ENCODE measurements around the gene RARA.
"Not testable (repeated sequence)": the region's sequence is repeated elsewhere in the genome, so short reads cannot be mapped to it uniquely, and the experiment has no call there.

Gene RARA

DNA sequence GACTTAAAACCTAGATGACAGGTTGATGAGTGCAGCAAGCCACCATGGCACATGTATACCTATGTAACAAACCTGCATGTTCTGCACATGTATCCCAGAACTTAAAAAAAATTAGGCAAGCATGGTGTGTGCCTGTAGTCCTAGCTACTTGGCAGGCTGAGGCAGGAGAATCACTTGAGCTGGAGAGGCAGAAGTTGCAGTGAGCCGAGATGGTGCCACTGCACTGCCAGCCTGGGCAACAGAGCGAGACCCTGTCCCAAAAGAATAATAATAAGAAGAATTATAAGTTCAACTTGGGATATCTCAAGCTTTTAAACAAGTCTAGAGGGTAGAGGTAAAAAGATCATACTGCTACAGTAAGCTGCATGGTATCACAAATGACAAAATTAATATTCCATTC lies 11.5 kb upstream of the RARA start:
- no peak for DNase-seq (ENCODE audit: low read depth in 2 of 2, low spot score in 1 of 2)

DNA sequence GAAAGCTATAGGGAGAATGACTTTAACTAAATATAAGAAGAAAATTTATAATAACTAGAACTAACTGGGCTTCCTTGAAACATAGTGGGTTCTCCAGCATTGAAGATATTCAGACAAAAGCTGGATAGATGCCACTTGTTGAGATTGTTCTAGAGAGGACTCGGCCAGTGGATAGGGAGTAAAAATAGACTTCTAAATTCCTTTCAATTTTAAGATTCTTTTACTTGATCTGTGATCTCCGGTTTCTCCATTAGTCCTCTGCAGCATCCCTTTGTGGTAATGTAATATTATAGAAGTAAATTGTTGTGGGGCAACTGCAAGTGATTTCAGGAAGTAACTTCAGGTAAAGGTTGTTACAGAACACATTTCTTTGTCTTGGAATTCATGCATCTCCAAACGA lies 10.3 kb upstream of the RARA start:
- DNase-seq (ENCODE audit: low read depth in 2 of 2, low spot score in 1 of 2) = no peak

DNA sequence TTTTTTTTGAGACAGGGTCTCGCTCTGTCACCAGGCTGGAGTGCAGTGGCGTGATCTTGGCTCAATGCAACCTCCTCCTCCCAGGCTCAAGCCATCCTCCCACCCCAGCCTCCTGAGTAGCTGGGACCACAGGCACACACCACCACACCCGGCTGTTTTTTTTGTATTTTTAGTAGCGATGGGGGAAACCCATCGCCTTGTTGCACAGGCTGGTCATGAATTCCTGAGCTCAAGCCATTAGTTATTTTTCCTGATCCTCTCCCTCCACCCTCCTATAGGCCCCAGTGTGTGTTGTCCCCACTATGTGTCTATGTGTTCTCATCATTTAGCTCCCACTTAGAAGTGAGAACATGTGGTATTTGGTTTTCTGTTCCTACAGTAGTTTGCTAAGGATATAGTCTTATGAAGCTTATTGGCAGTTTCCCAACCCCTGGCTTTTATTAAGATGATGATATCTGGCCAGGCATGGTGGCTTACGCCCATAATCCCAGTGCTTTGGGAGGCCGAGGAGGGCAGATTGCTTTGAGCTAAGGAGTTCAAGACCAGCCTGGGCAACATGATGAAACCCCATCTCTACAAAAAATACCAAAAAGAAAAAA lies 9.7 kb upstream of the RARA start:
- DNase-seq (ENCODE audit: low read depth in 2 of 2, low spot score in 1 of 2) = not testable (repeated sequence)

DNA sequence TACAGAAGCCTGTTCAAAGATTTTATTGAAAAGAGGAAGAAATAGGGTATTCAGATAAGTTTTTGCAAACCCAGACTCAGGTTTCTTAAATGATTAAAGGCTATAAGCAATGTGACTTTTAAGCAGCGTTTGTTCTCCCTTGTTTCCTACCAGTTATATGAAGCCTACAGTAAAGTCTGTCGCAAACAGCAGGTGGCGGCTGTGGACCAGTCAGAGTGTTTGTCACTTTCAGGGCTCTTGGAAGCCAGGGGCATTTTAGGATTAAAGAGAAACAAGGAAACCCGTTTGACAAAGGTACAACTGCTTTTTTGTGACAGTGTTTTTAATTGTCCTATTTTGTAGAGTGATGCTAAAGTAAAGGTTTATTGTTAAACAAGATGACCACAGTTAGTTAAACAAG lies 7.7 kb upstream of the RARA start:
- no peak for DNase-seq (ENCODE audit: low read depth in 2 of 2, low spot score in 1 of 2)

DNA sequence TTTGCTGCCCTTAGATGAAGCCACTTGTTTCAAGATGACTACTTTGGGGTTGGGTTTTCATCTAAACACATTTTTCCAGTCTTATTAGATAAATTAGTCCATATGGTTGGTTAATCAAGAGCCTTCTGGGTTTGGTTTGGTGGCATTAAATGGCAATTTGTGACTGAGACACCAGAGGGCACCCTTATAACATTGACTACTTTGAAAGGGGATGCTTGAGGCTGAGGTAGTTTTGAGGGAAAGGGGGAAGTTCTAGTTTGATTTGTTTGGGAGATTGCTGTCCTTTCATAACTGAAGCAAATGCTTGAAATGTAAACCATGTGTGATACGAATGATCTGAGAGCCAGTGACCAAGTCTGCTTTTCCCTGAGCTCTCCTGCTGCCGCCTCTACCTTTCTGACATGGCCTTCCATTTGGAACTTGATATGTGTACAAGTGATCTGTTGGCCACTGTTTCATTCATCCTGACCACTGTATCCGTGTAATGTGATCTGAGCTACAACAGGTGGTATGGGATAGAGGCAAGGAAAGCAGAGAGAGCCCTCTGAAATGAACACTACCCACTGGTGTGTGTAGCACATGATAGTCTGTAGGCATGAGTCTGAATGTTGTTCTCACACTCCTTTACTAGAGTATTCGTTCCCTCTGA lies 5.8 kb upstream of the RARA start:
- DNase-seq (ENCODE audit: low read depth in 2 of 2, low spot score in 1 of 2) = no peak

DNA sequence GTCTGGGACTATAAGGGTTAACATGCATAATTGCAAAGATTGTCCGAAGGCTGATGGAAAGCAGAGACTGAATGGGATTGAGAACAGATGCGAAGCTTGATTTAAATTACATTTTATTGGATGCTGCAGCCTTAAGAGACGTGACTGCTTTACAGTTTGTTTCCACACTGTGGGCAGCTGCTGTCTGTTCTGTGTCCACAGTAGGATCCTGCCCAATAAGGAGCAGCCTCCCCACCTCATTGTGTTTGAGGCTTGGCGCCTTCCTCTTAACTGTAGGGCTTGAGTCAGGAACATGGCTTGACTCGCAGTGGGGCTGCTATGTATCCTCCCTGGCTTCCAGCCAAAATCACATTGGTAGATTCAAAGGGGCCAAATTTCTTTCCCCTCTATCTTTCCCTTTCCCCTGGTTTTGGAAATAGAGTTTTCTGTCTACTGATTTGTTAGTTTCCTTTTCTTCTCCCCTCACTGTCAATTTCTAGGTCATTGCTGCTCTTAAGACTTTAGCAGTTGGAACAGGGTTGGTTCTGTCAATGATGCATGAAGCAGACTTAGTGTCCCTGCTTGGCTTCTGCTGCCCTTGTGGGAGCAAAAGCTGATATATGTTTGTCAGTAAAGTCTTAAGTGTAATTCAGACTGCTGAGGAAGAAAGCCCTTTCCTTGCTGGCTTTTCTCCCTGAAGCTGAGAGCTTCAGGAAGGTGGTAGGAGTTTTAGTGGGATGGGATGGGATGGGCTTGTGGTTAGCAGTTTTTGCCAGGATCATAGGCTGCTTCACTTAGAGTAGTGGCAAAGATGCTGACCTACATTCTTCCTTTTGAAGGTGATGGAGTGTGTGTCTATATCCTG lies 5.0 kb upstream of the RARA start:
- DNase-seq (ENCODE audit: low read depth in 2 of 2, low spot score in 1 of 2) = no peak

DNA sequence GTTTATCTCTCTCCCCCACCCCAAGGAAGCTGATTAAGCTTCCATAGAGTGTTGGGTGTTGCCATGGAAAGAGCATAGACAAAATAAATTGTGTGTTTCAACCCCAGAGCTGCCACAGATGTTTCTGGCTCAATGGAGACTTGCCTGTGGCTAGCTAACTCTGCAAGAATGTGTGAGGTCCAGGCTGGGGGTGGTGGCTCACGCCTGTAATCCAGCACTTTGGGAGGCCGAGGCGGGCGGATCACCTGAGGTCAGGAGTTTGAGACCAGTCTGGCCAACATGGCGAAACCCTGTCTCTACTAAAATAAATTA lies 4.5 kb upstream of the RARA start:
- not testable (repeated sequence) for DNase-seq (ENCODE audit: low read depth in 2 of 2, low spot score in 1 of 2)

DNA sequence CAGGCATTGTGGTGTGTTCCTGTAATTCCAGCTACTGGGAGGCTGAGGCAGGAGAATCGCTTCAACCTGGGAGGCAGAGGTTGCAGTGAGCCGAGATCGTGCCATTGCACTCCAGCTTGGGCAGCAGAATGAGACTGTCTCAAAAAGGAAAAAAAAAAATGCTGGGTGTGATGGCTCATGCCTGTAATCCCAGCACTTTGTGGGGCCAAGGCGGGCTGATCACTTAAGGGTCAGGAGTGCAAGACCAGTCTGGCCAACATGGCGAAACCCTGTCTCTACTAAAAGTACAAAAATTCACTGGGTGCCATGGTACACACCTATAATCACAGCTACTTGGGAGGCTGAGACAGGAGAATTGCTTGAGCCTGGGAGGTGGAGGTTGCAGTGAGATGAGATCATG lies 4.1 kb upstream of the RARA start:
- DNase-seq (ENCODE audit: low read depth in 2 of 2, low spot score in 1 of 2) = not testable (repeated sequence)

DNA sequence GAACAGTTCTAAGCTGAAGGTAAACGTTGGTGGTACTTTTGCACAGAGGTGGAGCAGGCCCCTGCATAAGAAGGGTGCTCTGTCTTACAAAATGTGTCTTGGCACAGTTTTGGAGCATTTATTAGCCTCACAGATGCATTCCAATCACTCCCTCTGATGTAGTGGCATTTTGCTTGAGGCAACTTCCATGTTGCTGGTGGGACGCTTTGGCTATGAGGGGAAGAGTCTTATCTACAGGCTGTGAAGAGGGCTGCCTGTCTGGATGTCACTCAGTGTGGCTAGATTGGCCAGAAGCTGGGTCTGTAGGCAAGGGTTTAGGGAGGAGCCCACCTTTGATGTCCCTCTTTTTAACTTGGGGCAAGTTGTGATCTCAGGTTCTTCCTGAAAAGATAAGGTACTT lies 2.6 kb upstream of the RARA start:
- no peak for DNase-seq (ENCODE audit: low read depth in 2 of 2, low spot score in 1 of 2)

DNA sequence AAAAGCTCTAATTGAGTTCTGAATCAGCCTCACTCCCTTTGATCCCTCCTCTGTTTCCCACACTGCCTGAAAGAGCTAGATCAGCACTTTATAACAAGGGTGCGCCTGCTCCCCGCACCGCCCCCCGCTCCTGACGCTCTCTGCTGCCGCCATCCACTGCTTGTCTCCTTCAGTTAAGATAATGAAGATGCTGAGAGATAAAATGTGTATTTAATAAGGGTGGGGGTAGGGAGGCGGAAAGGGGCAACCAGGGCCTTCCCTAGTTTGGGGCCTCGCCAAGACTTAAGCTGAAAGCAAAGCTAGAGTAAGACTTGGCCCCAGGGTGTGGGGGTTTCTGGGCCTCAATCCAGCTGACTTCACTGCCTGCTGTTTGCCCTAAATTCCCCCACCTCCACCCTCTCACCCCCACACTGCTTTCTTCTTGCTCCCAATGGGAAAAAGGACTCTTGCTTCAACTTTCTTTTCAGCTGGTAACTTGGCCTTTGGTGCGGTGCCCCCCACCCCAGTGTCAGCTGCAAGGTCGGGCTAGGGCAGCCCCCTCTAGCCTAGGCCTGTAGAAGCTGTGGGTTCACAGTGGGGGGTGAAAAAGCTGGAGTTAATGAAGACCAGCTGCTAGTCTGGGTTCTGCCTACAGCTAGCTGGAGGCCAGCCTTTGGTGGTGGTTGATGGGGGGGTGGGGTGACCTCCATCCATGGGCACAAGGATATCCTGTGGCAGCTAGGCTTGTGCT lies 1.8 kb upstream of the RARA start:
- no peak for DNase-seq (ENCODE audit: low read depth in 2 of 2, low spot score in 1 of 2)

DNA sequence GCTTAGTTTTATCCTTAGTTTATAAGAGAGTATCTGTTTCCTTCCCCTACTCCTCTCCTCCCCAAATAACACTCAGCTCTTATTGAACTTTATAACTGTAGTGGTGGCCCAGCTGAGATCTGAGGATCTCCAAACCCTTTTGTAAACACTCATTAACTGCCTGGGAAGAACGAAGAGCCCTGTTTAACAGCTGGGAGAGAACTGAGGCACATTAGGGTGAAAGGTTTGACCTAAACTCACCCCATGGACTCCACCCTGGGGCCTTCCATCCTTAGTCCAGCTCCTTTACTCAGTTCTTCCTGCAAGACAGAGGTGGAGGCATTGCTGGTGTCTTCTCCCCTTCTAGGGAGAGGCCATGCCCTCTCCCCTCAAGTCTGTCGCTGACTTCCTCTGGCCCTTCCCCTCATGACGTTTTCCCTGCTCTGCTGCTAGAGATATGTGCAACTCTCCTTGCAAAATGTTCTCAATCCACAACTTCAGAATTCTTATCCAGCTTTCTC lies 1.2 kb upstream of the RARA start:
- DNase-seq (ENCODE audit: low read depth in 2 of 2, low spot score in 1 of 2) = no peak

DNA sequence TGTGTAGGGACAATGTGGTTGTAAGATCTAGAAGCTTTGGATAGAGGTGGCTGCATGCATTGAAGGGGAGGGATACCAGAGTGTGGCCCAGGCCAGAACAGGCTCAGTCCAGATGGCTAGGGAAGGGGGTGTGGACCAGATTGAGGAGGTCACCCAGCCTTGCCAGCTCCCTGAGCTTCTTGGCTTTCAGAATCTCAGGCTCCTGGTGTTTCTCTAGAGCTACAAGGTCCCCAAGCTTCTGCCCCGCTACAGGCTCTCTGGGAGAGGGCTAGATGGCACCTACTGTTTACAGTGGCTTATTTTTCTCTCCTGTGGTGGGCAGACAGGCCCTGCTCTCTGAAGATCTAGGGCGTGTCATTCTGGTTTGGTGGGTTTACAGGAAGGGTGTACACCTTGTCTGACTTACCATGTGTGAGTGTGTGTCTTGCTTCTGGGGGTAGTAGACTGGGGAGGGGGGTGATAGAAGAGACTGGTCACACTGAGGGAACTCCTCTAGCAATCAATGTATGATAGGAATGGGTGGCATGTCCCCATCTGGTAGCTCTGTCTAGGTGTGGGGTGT lies 1.1 kb downstream of the RARA start:
- DNase-seq (ENCODE audit: low read depth in 2 of 2, low spot score in 1 of 2) = no peak

DNA sequence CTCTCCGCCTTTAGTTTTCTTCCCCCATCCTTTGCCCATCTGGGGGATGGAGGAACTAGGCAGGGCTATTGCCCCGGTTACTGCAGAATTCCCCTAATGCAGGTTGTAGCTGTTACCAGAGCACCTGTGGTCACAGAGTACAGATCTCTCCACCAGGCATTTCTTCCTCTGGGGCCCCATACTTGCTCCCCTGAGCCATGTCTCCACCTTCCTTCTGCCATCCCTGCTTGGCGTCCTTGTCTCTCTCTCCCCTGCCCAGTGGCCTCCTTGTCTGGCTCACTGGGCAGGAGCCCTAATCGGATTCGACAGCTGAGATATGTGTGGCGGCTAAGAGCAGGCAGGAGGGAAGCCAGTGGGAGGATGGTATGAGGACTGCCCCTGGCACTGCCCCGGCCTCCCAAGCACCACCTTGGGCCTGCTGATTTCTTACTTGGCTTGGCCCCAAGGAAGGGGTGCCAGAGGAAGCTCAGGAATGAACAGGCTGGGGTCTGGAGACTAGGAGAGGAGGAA lies 2.0 kb downstream of the RARA start:
- DNase-seq (ENCODE audit: low read depth in 2 of 2, low spot score in 1 of 2) = no peak

DNA sequence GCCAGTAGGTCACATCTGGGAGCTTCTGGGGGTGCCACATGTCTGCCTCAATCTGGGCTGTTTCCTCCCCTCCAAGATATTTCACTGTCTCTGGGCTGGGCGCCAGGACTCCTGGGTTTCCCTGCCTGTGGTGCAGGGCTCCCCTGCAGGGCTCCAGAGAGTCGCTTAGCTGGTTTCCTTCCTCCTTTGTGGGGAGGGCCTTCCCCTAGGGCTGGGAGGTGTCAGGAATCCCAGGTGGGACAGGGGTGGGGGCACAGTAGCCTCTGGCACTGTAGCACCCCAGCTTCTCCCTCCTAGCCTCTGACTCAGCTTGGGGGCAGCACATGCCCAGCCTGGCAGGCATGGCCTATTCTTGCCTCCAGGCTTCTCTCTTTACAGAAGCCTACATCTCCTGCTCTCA lies 2.6 kb downstream of the RARA start:
- no peak for DNase-seq (ENCODE audit: low read depth in 2 of 2, low spot score in 1 of 2)

DNA sequence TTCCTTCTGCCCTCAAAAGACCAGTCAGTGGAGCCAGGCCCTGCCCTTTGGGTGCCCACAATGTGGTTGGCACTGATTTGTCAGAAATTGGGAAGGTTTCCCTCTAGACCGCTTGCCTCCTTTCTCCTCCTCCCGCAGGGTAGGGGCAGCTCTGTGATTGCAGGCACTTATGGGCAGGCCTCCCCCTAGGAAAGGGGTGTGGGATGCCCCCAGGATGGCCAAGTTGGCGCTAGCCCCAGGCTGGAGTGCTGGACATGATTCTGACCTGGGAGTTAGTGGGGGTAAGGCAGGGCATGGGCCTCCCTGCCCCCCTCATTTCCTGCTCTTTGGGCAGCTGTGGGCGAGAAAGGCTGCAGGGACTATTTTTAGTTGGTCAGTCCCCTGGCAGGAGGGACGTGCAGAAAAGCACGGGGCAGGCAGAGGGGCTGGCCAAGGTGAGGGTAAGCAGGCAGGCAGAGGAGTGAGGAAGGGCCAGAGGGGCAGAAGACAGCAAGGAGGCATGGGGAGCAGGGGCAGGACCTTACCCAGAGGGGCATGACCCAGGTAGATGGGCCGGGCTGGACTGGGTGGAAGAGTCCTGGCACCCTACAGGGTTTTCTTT lies 3.3 kb downstream of the RARA start:
- no peak for DNase-seq (ENCODE audit: low read depth in 2 of 2, low spot score in 1 of 2)

DNA sequence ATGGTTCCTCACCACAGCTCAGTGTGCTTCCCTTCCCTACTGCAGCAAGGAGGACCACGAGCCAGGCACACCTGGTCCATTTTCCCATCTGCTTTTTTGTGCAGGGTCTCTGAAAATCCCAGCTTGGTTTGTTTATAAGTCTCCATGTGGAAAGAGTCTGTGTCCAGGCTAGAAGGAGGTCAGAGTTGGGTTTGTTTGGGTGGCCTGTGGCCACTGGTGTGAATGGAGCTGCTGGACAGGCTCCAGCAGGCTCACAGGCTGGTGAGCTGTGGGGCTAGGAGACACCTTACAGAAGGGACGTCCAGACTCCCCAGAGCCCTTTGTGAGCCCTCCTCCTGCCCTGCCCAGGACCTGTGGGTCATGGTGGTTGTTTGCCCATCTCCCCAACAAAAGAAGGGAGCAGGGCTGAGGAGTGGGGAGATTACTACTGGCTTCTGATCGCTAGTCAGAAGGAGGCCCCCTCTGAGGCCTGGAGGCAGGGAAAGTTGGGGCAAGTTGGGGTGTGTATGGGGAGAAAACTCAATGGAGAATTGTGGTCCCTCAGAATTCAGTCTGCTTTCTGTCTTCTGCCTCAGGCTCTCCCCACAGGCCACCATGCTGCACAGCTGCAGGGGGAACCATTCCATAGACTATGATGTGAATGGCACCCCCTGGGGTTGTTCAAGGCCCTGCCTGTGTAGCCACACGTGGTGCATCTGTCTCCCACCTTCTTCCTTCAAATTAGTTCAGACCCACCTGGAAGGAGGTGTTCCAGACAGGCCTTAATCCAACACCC lies 4.1 kb downstream of the RARA start:
- DNase-seq (ENCODE audit: low read depth in 2 of 2, low spot score in 1 of 2) = no peak

DNA sequence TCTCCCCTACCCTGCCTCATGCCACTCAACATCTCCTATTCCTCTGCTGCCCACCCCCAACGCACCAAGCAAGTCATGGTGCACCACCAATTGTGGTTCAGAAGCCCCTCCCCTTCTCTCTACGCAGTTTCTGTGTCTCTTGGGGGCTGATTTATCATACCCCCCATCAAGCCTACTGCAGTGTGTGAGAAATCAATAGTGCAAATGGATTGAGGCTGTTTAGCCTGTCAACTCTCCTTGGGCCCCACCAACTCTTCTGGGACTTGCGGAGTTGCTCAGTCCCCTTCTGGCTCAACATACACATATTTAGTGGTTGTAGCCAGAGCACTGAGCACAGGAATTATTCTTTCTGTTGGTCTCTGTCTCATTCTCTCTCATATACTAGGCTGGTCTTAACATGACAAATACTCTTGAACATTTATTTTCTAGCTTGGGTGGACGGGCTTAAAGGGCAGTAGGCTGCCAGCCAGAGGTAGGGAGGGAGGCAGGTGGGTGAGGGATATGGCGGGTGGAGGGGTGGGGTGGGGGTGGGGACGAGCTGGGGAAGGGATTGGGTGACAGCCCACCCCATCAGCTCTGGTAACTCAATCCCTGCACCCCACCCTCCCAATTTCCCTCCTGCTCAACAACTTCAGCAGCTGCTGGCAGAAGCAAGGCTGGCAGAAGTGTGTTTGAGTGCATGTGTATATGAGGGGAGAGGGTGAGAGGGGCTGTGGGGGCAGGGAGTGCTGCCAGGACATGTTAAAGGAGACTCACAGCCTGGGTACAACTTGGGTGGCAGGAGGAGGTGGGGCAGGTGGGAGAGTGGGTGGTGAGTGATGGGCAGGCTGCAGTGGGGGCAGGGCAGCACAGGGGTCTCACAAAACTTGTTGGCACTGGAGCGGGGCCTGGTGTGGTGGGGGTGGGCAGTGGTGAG lies 4.9 kb downstream of the RARA start:
- DNase-seq (ENCODE audit: low read depth in 2 of 2, low spot score in 1 of 2) = no peak

DNA sequence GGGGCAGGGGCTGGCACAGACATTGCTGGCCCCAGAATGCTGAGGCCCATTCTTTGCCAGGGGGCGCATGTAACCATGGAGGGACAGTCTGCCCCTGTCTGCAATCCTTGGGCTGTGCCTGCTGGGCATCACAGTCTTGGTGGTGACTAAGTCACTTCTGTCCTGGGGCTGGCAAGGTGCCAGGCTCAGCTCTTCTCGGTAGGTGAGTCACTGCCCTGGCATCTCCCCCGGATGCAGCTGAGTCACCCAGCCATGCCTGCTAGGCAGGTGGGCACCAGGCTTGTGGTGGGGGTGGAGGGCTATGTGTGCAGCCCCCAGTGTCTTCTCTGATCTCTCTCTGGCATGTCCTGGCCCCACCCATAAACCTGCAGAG lies 5.6 kb downstream of the RARA start:
- DNase-seq (ENCODE audit: low read depth in 2 of 2, low spot score in 1 of 2) = peak; percentile 80 to 88

DNA sequence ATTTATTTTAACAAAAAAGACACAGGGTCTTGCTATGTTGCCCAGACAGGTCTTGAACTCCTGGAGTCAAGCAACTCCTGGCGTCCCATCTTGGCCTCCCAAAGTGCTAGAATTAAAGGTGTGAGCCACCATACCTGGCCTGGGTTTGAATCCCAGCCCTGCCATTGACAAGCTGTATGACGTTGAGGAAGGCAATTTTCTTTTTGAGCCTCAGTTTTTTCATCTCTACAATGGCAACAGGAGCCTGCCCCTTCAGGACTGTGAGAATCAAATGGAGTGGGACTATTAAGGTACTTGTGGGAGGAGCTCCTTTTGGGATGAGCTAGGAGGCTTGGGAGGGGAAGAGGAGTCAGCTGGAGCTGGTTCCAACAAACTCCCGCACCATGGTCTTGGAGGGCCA lies 6.2 kb downstream of the RARA start:
- no peak for DNase-seq (ENCODE audit: low read depth in 2 of 2, low spot score in 1 of 2)

All from stimulated activated CD8-positive, alpha-beta memory T cell treated with anti-CD3 and anti-CD28 coated beads, Interleukin-4, amount 100 ng/mL, for 1 hour (primary cell).